ENCODE data around the gene TNNI3.
A peak's percentile ranks its signal among the peaks of the same experiment; 100 is the strongest.
"Not testable (repeated sequence)": the region's sequence is repeated elsewhere in the genome, so short reads cannot be mapped to it uniquely, and the experiment has no call there.

Gene TNNI3

DNA sequence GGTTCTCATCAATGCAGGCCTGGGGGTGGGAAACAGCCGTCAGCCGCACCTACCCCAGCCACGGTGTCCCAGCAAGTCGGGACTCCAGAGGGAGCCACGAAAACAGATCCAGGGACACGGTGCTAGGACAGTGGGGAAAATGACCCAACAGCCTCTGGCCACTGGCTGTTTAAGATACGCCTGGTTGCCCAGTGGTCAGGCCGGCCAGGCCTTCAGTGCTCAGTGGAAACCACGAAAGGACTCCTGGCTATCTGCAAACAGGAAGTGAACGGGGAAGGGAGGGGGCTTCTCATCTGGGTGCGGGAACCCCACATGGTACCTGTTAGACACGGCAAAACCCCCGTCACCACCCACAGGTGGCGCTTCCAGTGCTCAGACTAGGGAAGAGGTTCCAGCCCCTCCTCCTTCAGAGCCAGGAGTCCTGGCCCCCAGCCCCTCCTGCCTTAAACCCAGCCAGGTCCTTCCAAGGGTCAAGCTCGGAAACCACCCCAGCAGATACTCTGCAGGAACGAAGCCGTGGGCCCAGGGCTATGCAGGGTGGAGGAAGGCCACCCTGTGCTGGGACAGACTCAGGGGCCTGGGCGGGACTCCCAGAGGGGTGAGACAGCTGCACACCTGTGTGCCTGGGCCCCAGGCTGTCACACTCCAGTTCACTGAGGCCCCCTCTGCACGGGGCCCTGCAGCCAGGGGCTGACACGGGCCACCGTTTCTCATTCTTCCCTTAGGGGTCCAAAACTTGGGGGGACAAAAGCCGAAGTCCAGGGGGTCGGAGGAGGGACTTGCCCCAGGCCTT lies 44.6 kb downstream of the TNNI3 start:
- no peak for DNase-seq (ENCODE audit: extremely low read depth, low read depth)
- peak overlapping the region; percentile 7; the same call in 1 of the 2 replicates for H3K4me3 ChIP-seq (replicated peaks; ENCODE audit: low read depth, low read length)
- TF ChIP-seq, protein P1, sequence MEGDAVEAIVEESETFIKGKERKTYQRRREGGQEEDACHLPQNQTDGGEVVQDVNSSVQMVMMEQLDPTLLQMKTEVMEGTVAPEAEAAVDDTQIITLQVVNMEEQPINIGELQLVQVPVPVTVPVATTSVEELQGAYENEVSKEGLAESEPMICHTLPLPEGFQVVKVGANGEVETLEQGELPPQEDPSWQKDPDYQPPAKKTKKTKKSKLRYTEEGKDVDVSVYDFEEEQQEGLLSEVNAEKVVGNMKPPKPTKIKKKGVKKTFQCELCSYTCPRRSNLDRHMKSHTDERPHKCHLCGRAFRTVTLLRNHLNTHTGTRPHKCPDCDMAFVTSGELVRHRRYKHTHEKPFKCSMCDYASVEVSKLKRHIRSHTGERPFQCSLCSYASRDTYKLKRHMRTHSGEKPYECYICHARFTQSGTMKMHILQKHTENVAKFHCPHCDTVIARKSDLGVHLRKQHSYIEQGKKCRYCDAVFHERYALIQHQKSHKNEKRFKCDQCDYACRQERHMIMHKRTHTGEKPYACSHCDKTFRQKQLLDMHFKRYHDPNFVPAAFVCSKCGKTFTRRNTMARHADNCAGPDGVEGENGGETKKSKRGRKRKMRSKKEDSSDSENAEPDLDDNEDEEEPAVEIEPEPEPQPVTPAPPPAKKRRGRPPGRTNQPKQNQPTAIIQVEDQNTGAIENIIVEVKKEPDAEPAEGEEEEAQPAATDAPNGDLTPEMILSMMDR (IDR thresholded peaks at IDR 0.05; ENCODE audit: low read depth, low read length, missing control alignments), result no peak

DNA sequence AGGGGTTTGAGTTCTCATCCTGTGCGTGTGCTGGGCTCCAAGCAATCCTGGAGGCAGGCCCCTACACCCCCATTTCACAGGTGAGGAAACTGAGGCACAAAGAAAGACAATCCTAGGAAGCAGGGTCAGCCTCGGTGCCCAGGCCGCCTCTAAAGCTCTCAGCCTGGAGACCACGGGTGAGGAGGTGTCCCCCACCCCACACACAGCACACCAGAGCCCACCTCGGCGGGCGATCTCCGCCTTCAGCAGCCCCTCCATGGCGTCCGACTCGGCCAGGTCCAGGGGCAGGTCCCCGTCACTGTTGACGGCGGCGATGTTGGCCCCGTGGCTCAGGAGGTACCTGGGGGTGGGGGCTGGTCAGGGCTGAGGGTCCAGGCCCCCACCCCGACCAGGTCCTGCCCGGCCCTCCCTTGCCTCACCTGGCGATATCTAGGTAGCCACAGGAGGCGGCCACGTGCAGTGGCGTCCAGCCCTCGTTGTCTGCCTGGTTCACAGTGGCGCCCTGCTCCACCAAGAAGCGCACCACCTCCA lies 45.2 kb downstream of the TNNI3 start:
- H3K4me3 ChIP-seq (replicated peaks; ENCODE audit: low read depth, low read length), result no peak overlapping the region
- TF ChIP-seq, protein P1 (IDR thresholded peaks at IDR 0.05; ENCODE audit: low read depth, low read length, missing control alignments), result no peak
- no peak for DNase-seq (ENCODE audit: extremely low read depth, low read depth)

DNA sequence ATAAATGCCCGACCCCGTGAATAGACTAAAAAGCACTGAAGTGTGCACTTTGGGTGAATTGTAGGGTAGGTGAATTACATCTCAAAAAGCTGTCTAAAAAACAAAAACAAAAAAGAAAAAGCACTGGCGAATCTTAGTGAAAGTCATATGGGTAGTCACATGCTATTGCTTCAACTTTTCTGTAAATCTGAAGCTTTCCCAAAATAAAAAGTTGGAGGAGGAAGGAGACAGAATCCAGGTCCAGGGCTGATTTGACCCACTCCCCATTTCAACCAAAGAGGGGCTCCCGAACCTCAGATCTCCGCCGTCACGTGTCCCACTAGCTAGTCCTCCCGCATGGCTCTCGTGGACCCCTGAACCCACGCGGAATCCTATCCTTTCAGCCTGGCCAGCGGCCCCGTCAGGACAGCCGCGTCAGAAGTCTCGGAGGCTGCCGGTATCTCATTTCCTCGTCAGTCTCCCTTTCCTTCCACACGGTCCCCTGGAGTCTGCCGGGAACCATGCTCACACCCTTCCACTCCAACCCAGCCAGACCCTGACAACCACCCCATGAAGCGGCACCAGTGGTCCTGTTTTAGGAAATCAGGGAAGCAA lies 46.2 kb downstream of the TNNI3 start:
- TF ChIP-seq, protein P1 (IDR thresholded peaks at IDR 0.05; ENCODE audit: low read depth, low read length, missing control alignments), result no peak
- DNase-seq (ENCODE audit: extremely low read depth, low read depth), result no peak
- no peak overlapping the region for H3K4me3 ChIP-seq (replicated peaks; ENCODE audit: low read depth, low read length)

DNA sequence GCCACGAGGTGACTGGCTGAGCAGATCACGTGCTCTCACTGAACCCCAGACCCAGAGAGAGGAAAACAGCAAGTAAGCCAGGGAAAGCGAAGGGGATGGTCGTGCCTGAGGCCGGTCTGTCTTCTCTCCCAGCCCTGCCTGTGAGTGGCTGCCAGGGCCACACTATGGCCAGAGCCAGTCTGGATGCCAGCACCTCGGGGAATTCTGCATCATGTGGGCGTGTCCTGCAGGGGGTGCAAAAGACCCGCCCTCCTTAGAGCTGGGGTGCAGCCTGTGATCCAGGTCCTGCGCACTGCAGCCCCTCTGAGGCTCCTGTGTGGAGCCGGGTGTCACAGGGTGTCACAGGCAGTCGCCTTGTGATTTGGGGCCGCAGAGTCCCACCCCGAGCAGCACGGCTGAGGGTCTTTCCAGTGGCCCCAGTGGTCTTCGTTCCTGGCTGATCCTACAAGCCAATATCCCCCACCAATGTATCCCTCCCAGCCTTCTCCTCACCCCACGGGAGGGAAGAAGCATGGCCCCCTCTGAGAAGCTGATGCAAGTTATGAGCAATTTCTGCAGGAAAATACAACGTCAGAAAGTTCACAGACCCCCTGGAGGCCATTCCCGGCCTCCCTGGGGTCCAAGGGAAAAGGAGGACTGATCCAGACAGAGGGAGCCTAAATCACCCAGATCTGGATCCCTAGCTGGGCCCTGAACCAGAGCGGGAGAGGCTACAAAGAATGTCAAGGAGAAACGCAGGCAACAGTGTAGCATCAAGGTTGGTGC lies 47.8 kb downstream of the TNNI3 start:
- no peak for DNase-seq (ENCODE audit: extremely low read depth, low read depth)
- H3K4me3 ChIP-seq (replicated peaks; ENCODE audit: low read depth, low read length), result no peak overlapping the region
- TF ChIP-seq, protein P1 (IDR thresholded peaks at IDR 0.05; ENCODE audit: low read depth, low read length, missing control alignments), result no peak

DNA sequence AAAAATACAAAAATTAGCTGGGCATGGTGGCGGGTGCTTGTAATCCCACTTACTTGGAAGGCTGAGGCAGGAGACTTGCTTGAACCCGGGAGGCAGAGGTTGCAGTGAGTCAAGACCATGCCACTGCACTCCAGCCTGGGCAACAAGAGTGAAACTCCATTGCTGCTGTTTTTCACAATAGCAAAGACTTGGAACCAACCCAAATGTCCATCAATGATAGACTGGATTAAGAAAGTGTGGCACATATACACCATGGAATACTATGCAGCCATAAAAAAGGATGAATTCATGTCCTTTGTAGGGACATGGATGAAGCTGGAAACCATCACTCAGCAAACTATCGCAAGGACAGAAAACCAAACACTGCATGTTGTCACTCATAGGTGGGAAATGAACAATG lies 50.3 kb downstream of the TNNI3 start:
- DNase-seq (ENCODE audit: extremely low read depth, low read depth); H3K4me3 ChIP-seq (replicated peaks; ENCODE audit: low read depth, low read length): not testable (repeated sequence)

DNA sequence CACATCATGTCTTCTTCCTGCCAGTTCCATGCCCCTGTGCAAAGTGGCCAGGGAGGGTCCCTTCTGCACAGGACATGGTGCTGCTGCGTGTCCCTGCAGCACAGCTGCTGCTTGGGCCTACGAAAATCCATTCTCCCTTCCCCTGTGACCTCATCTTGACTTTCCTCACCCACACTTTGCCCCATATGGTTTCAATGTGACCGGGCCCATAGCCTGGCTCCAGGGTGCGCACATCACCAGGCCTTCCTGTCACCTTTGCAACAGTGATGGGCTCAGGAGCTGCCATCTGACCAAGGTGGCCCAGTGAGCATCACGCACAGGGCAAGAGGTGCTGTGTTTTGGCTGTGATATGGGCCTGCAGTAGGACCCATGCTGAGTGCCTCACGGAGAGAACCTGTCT lies 50.9 kb downstream of the TNNI3 start:
- H3K4me3 ChIP-seq (replicated peaks; ENCODE audit: low read depth, low read length), result no peak overlapping the region
- no peak for DNase-seq (ENCODE audit: extremely low read depth, low read depth)
- TF ChIP-seq, protein P1 (IDR thresholded peaks at IDR 0.05; ENCODE audit: low read depth, low read length, missing control alignments), result no peak

DNA sequence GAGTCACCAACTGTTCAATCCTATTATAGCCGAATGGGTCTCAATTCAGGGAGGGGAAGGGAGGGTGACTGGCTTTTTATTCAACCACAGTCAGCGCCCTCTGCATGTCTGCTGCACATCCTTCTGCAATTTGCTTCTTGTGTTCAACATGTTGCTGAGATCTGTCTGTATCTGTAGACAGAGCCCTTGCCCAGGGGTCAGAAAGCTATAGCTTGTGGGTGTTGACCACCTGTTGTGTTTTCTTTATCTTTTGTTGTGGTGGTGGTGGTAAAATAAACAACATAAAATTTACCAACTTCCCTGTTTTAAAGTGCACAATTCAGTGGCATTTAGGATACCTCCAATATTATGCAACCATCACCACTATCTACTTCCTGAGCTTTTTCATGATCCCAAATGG lies 52.3 kb downstream of the TNNI3 start:
- TF ChIP-seq, protein P1 (IDR thresholded peaks at IDR 0.05; ENCODE audit: low read depth, low read length, missing control alignments), result no peak
- H3K4me3 ChIP-seq (replicated peaks; ENCODE audit: low read depth, low read length), result no peak overlapping the region
- DNase-seq (ENCODE audit: extremely low read depth, low read depth), result no peak

All from HFF-Myc (cell line).